ENCODE results near the gene POU2AF2. TPM values are rescaled to one million over a fixed set of nuclear protein-coding genes. Genes with fewer than 3 reads are reported as not detected.
A peak's percentile ranks its signal among the peaks of the same experiment; 100 is the strongest.

The POU2AF2 gene
- polyA plus RNA-seq, 1 donor from 2014 or later: not detected

- no peak overlapping the region for H3K4me3 ChIP-seq (ENCODE audit: low read length)
- no peaks in the 10 kb centered on the region for H3K9me2 ChIP-seq (ENCODE audit: insufficient read depth, low read length)
- no peak overlapping the region for H2AFZ ChIP-seq (ENCODE audit: low read depth, low read length)
- peaks cover 33% of the 10 kb centered on the region for H3K27me3 ChIP-seq (ENCODE audit: insufficient read depth, low read depth, low read length)
- no peak overlapping the region for H3K4me2 ChIP-seq (ENCODE audit: low read length)
- no peaks in the 10 kb centered on the region for H3F3A ChIP-seq (ENCODE audit: insufficient read depth, low read length, poor library complexity, severe bottlenecking)
- no peak overlapping the region for H3K27ac ChIP-seq (ENCODE audit: low read length)
- no peaks in the 10 kb centered on the region for H3K9me3 ChIP-seq (ENCODE audit: low read length)
- H3K9ac ChIP-seq (ENCODE audit: low read length): no peak overlapping the region
- no peaks in the 10 kb centered on the region for H4K20me1 ChIP-seq (ENCODE audit: insufficient read depth)
- TF ChIP-seq TAF1 (IDR thresholded peaks at IDR 0.05; ENCODE audit: low read depth) (no peak), EP300 (conservative IDR thresholded peaks at IDR 0.05; ENCODE audit: poor library complexity, severe bottlenecking) (no peak), MXI1 (conservative IDR thresholded peaks at IDR 0.05; ENCODE audit: poor library complexity, severe bottlenecking) (no peak), CTCF (IDR thresholded peaks at IDR 0.05; ENCODE audit: poor library complexity, severe bottlenecking) (no peak), POLR2AphosphoS5 (IDR thresholded peaks at IDR 0.05) (no peak), SMC3 (conservative IDR thresholded peaks at IDR 0.05; ENCODE audit: poor library complexity) (no peak), RAD21 (conservative IDR thresholded peaks at IDR 0.05) (no peak), REST (IDR thresholded peaks at IDR 0.05; ENCODE audit: borderline replicate concordance) (no peak), EZH2 (IDR thresholded peaks at IDR 0.05; ENCODE audit: borderline replicate concordance, insufficient read depth, low read length, poor library complexity, severe bottlenecking) (no peak)
- no peaks in the 10 kb centered on the region for H3K79me2 ChIP-seq (replicated peaks; ENCODE audit: insufficient read depth, low read length)
- no peaks in the 10 kb centered on the region for H3K36me3 ChIP-seq (ENCODE audit: insufficient read depth, low read length)
Measured at GRCh38 chr11:111297696-111298095, 52.2 kb downstream of the POU2AF2 start.

GRCh38 chr11:111298413-111299100 is 53.0 kb downstream of the POU2AF2 start, which contains the start of gene POU2AF3:
POU2AF3 (plus strand) TSS chr11:111298546; CDS start chr11:111298582, 36 bp downstream.
- no peaks in the 10 kb centered on the region for H3K9me3 ChIP-seq (ENCODE audit: low read length)
- H3K27me3 ChIP-seq (ENCODE audit: insufficient read depth, low read depth, low read length): peaks cover 33% of the 10 kb centered on the region
- no peak within 1 kb of the TSS for H2AFZ ChIP-seq (ENCODE audit: low read depth, low read length)
- H3K4me3 ChIP-seq (ENCODE audit: low read length): peak within 1 kb of the TSS; percentile 76
- no peak within 1 kb of the TSS for H3K27ac ChIP-seq (ENCODE audit: low read length)
- TF ChIP-seq POLR2AphosphoS5 (IDR thresholded peaks at IDR 0.05) (no peak), REST (IDR thresholded peaks at IDR 0.05; ENCODE audit: borderline replicate concordance) (no peak), SMC3 (conservative IDR thresholded peaks at IDR 0.05; ENCODE audit: poor library complexity) (no peak), MXI1 (conservative IDR thresholded peaks at IDR 0.05; ENCODE audit: poor library complexity, severe bottlenecking) (no peak), RAD21 (conservative IDR thresholded peaks at IDR 0.05) (no peak), EZH2 (IDR thresholded peaks at IDR 0.05; ENCODE audit: borderline replicate concordance, insufficient read depth, low read length, poor library complexity, severe bottlenecking) (no peak), EP300 (conservative IDR thresholded peaks at IDR 0.05; ENCODE audit: poor library complexity, severe bottlenecking) (no peak), TAF1 (IDR thresholded peaks at IDR 0.05; ENCODE audit: low read depth) (no peak), CTCF (IDR thresholded peaks at IDR 0.05; ENCODE audit: poor library complexity, severe bottlenecking) (no peak)
- H3K4me2 ChIP-seq (ENCODE audit: low read length): peak within 1 kb of the TSS; percentile 48
- peak within 1 kb of the TSS; percentile 44 for H3K9ac ChIP-seq (ENCODE audit: low read length)
- H3K79me2 ChIP-seq (replicated peaks; ENCODE audit: insufficient read depth, low read length): no peaks in the 10 kb centered on the region
- H4K20me1 ChIP-seq (ENCODE audit: insufficient read depth): no peaks in the 10 kb centered on the region
- H3K9me2 ChIP-seq (ENCODE audit: insufficient read depth, low read length): no peaks in the 10 kb centered on the region
- no peaks in the 10 kb centered on the region for H3F3A ChIP-seq (ENCODE audit: insufficient read depth, low read length, poor library complexity, severe bottlenecking)
- no peaks in the 10 kb centered on the region for H3K36me3 ChIP-seq (ENCODE audit: insufficient read depth, low read length)
